Activated T-helper 17 cell treated with anti-CD3 and anti-CD28 coated beads, Interleukin-2, amount 50 U/mL, for 72 hours (primary cell): ENCODE measurements around the gene KHK. TPM values are rescaled to one million over a fixed set of nuclear protein-coding genes. Genes with fewer than 3 reads are reported as not detected.

Source experiments
- ATAC-seq: fragments of 150-1000 bp; cut with Tn5 transposase; replicated peaks from 2 replicates; pipeline ENCODE4 v1.10.0; 2021; ENCODE audit warnings: mild to moderate bottlenecking, moderate library complexity
- H3K27ac Mint-ChIP-seq: one replicate; pipeline ENCODE4 v1.8.0; 2022; ENCODE audit warnings: mixed read lengths
- H3K27me3 Mint-ChIP-seq: one replicate; pipeline ENCODE4 v1.8.0; 2022; ENCODE audit warnings: mixed read lengths
- H3K36me3 Mint-ChIP-seq: one replicate; pipeline ENCODE4 v1.8.0; 2022; ENCODE audit warnings: low read depth, mild to moderate bottlenecking, mixed read lengths
- H3K4me1 Mint-ChIP-seq: one replicate; pipeline ENCODE4 v1.8.0; 2022; ENCODE audit warnings: mixed read lengths
- H3K4me3 Mint-ChIP-seq: one replicate; pipeline ENCODE4 v1.8.0; 2022; ENCODE audit warnings: mild to moderate bottlenecking, mixed read lengths
- H3K9me3 Mint-ChIP-seq: one replicate; pipeline ENCODE4 v1.8.0; 2022; ENCODE audit warnings: mixed read lengths
- total RNA-seq, 2 donors: library from RNA; stranded (reverse); gene quantifications; one replicate each; pipeline ENCODE4 v1.2.3, GENCODE V29; 2022

The KHK gene
- total RNA-seq, 2 donors from 2014 or later, result 5.9 to 10.5 TPM

GRCh38 chr2:27051902-27052645 is 34.5 kb upstream of the KHK start:
- no peak for ATAC-seq
- Mint-ChIP-seq H3K4me3 (peak overlapping the region; percentile 94), H3K27me3 (peaks cover 6% of the 10 kb centered on the region), H3K9me3 (peaks cover 8% of the 10 kb centered on the region), H3K27ac (peak overlapping the region; percentile 100), H3K36me3 (peaks cover 39% of the 10 kb centered on the region), H3K4me1 (peaks cover 18% of the 10 kb centered on the region)

DNA sequence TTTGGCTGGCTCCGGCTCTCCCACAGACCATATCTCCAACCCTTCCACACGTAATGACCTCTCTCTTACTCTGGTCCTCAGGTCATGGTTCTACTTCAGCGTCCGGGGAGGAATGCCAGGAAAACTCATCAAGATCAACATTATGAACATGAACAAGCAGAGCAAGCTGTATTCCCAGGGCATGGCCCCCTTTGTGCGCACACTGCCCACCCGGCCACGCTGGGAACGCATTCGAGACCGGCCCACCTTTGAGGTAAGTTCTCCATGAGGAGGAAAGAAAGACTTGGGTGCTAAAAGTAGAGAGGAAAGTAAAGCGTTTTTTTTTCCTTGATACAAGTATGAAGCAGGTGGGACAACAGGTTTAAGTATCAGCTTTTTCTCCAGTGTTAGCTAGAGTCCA is 33.3 kb upstream of the KHK start:
- no peak overlapping the region for H3K27ac Mint-ChIP-seq
- peaks cover 39% of the 10 kb centered on the region for H3K36me3 Mint-ChIP-seq
- ATAC-seq, result no peak
- peaks cover 6% of the 10 kb centered on the region for H3K27me3 Mint-ChIP-seq
- peaks cover 8% of the 10 kb centered on the region for H3K9me3 Mint-ChIP-seq
- H3K4me1 Mint-ChIP-seq, result peaks cover 18% of the 10 kb centered on the region
- H3K4me3 Mint-ChIP-seq, result peak overlapping the region; percentile 94

DNA sequence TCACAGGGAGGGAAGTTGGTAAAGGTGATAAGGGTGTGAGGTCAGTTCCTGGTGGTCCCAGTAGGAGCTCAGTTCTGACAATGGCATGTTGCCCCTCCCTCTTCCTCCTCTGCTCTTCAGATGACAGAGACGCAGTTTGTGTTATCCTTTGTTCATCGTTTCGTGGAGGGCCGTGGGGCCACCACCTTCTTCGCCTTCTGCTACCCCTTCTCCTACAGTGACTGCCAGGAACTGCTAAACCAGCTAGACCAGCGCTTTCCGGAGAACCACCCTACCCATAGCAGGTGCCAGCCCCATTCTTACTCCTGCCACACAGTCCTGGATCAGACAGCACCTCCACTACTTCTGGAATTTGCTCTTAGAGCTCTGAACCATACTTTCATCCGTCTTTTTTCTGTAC is 32.8 kb upstream of the KHK start:
- H3K27ac Mint-ChIP-seq, result no peak overlapping the region
- peaks cover 8% of the 10 kb centered on the region for H3K9me3 Mint-ChIP-seq
- no peak for ATAC-seq
- peaks cover 18% of the 10 kb centered on the region for H3K4me1 Mint-ChIP-seq
- peaks cover 6% of the 10 kb centered on the region for H3K27me3 Mint-ChIP-seq
- no peak overlapping the region for H3K4me3 Mint-ChIP-seq
- H3K36me3 Mint-ChIP-seq, result peaks cover 43% of the 10 kb centered on the region

- Mint-ChIP-seq H3K4me1 (peaks cover 18% of the 10 kb centered on the region), H3K27me3 (peaks cover 6% of the 10 kb centered on the region), H3K27ac (no peak overlapping the region), H3K9me3 (peaks cover 8% of the 10 kb centered on the region), H3K4me3 (no peak overlapping the region), H3K36me3 (peaks cover 53% of the 10 kb centered on the region)
- ATAC-seq, result no peak
Observed at GRCh38 chr2:27054721-27055120, 31.9 kb upstream of the KHK start.

GRCh38 chr2:27057184-27057583 is 29.4 kb upstream of the KHK start:
- no peak for ATAC-seq
- Mint-ChIP-seq H3K4me3 (no peak overlapping the region), H3K27ac (no peak overlapping the region), H3K36me3 (peaks cover 57% of the 10 kb centered on the region), H3K27me3 (no peaks in the 10 kb centered on the region), H3K9me3 (no peaks in the 10 kb centered on the region), H3K4me1 (peaks cover 2% of the 10 kb centered on the region)

DNA sequence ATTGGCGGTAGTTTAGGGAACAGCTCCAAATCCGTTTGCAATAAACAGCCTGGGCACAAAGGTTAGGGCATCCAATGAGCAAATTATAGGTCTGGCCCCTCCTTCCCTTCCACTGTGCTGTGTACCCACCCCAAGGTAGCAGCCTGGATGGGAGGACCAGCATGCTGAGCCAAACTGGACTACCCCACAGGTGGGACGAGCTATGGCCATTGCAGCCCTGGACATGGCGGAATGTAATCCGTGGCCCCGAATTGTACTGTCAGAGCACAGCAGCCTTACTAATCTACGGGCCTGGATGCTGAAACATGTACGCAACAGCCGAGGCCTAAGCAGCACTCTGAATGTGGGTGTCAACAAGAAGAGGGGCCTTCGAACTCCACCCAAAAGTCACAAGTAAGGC is 28.4 kb upstream of the KHK start:
- no peak for ATAC-seq
- H3K9me3 Mint-ChIP-seq, result no peaks in the 10 kb centered on the region

GRCh38 chr2:27059141-27059820 is 27.3 kb upstream of the KHK start:
- H3K27me3 Mint-ChIP-seq, result no peaks in the 10 kb centered on the region
- peaks cover 77% of the 10 kb centered on the region for H3K36me3 Mint-ChIP-seq
- no peak overlapping the region for H3K4me3 Mint-ChIP-seq
- ATAC-seq, result no peak
- no peak overlapping the region for H3K27ac Mint-ChIP-seq
- no peaks in the 10 kb centered on the region for H3K9me3 Mint-ChIP-seq
- H3K4me1 Mint-ChIP-seq, result peaks cover 7% of the 10 kb centered on the region

More for the DNA sequence above, 28.4 kb upstream of the KHK start:
- no peaks in the 10 kb centered on the region for H3K27me3 Mint-ChIP-seq
- H3K4me3 Mint-ChIP-seq, result no peak overlapping the region
- peaks cover 68% of the 10 kb centered on the region for H3K36me3 Mint-ChIP-seq
- H3K27ac Mint-ChIP-seq, result no peak overlapping the region
- peaks cover 7% of the 10 kb centered on the region for H3K4me1 Mint-ChIP-seq

GRCh38 chr2:27060323-27060722 is 26.2 kb upstream of the KHK start:
- H3K4me3 Mint-ChIP-seq, result no peak overlapping the region
- no peaks in the 10 kb centered on the region for H3K9me3 Mint-ChIP-seq
- H3K4me1 Mint-ChIP-seq, result peaks cover 10% of the 10 kb centered on the region
- no peaks in the 10 kb centered on the region for H3K27me3 Mint-ChIP-seq
- H3K36me3 Mint-ChIP-seq, result peaks cover 80% of the 10 kb centered on the region
- H3K27ac Mint-ChIP-seq, result no peak overlapping the region
- ATAC-seq, result no peak

DNA sequence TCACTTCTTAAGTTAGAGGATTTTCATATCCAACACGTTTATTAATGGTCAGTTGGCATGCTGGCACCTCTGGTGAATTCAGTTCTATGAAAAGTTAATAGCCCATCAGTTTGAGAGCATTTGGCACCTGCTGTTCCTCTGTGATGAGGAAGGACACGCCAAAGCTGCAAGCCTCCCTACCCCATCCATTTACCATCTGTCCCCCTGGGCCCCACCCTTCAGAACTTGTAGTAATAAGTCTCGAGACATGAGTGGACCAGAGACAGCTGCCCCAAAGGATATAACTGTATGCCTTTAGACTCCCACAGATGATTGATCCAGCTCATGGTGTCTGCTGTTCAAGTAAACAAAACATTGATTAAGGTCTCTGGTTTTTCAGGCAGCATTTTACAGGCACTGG is 21.4 kb upstream of the KHK start:
- Mint-ChIP-seq H3K4me3 (no peak overlapping the region), H3K4me1 (peaks cover 30% of the 10 kb centered on the region), H3K36me3 (peaks cover 97% of the 10 kb centered on the region), H3K27ac (peak overlapping the region; percentile 27), H3K27me3 (no peaks in the 10 kb centered on the region), H3K9me3 (no peaks in the 10 kb centered on the region)
- ATAC-seq, result no peak

- H3K27ac Mint-ChIP-seq, result no peak overlapping the region
- peaks cover 33% of the 10 kb centered on the region for H3K4me1 Mint-ChIP-seq
- H3K27me3 Mint-ChIP-seq, result no peaks in the 10 kb centered on the region
- H3K9me3 Mint-ChIP-seq, result no peaks in the 10 kb centered on the region
- ATAC-seq, result no peak
- H3K4me3 Mint-ChIP-seq, result no peak overlapping the region
- H3K36me3 Mint-ChIP-seq, result peaks cover 88% of the 10 kb centered on the region
Observed at GRCh38 chr2:27067385-27067784, 19.2 kb upstream of the KHK start.

DNA sequence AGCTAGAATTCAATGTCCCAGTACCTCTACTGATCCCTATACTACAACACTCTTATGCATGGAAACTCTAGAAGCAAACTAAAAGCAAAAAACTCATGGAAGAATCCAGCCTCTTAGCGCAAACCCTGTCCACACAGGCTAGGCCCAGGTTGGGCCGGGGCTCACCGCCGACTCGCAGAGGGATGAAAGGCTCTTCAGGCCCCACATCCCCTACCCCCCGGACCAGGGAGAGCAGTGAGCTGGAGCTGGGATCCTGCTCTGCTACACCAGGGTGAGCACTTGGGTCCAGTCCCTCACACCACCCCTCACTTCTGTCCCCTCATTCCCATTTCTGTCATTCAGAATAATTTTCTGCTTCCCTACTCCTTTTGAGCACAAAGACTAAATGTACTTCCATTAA is 17.1 kb upstream of the KHK start:
- H3K9me3 Mint-ChIP-seq, result no peaks in the 10 kb centered on the region
- no peaks in the 10 kb centered on the region for H3K27me3 Mint-ChIP-seq
- no peak for ATAC-seq
- H3K27ac Mint-ChIP-seq, result peak overlapping the region; percentile 81
- H3K36me3 Mint-ChIP-seq, result peaks cover 69% of the 10 kb centered on the region
- peaks cover 33% of the 10 kb centered on the region for H3K4me1 Mint-ChIP-seq
- H3K4me3 Mint-ChIP-seq, result peak overlapping the region; percentile 97

DNA sequence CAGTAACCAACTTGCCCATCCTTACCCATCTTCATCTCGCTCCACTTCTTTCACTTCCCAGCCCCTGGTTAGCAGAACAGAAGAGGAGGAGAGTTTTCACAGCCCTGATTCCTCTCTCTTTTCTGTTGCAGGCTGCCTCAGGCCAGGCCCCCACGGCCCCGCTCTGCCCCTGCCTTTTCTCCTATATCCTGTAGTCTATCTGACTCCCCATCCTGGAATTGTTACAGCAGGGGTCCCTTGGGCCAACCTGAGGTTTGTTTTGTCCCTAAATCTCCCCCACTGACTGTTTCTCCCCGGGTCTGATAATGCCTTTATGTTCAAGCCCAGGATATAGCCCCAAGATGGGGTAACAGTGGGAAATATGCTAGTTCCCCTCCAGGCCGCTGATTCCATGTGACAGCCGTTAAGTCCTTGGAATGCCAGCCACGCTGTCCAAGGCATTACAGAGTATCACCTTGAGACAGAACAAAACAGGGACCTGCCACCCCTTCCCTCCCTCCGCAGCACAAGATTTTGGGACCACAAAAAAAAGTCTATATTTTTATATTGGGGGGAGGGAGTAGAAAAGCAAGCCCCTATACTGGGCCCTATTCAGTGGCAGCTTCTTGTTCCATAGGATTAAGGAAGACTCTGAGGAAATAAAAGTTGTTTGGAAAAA is 16.5 kb upstream of the KHK start:
- Mint-ChIP-seq H3K4me3 (peak overlapping the region; percentile 97), H3K27ac (peak overlapping the region; percentile 96), H3K27me3 (no peaks in the 10 kb centered on the region), H3K4me1 (peaks cover 39% of the 10 kb centered on the region), H3K9me3 (no peaks in the 10 kb centered on the region), H3K36me3 (peaks cover 62% of the 10 kb centered on the region)
- no peak for ATAC-seq

GRCh38 chr2:27070653-27071276 is 15.8 kb upstream of the KHK start:
- H3K4me1 Mint-ChIP-seq, result peaks cover 34% of the 10 kb centered on the region

DNA sequence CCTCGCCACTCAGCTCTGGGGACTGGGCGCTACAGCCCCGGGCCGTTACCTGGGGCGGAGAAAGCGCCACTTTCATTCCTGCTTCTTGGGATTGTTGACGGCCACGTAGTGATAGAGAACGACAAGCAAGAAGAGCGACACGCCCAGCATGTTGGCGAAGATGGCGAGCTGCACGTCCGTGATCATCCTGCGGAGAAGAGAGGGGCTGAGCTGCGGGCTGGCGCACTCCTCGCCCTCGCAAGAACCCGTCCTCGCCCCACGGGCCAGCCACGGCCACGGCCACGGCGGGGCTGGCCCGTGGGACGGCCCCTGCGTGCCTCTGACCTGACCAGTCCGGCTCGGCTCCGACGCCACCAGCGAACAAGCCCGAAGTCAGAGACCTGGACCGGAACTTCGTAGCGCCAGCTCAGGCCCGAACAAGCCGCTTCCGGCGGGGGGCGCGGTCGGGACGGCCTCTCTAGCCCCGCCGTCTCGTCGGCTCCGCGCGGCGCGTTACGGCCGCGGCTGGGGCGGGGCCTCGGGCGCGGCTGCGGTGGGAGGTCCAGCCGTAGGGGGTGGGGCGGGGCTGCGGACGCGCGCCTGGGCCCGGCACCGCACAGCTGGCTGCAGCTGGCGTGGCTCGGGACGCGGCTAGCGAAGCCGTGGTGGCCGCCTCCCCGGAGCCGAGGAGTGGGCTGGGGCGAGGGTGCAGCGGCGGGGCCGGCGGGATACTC is 15.1 kb upstream of the KHK start, which contains the start of gene OST4:
TSS of gene OST4 (minus strand) at position 378 of the 713 bp plus-strand sequence.
- peak within 1 kb of the TSS; percentile 97 for H3K4me3 Mint-ChIP-seq

More at GRCh38 chr2:27070653-27071276, 15.8 kb upstream of the KHK start:
- no peaks in the 10 kb centered on the region for H3K9me3 Mint-ChIP-seq
- H3K27me3 Mint-ChIP-seq, result no peaks in the 10 kb centered on the region
- ATAC-seq, result no peak
- peaks cover 56% of the 10 kb centered on the region for H3K36me3 Mint-ChIP-seq
- H3K27ac Mint-ChIP-seq, result peak overlapping the region; percentile 96
- peak overlapping the region; percentile 97 for H3K4me3 Mint-ChIP-seq

More for the DNA sequence above, 15.1 kb upstream of the KHK start, which contains the start of gene OST4:
- Mint-ChIP-seq H3K36me3 (peaks cover 49% of the 10 kb centered on the region), H3K27ac (peak within 1 kb of the TSS; percentile 96), H3K9me3 (no peaks in the 10 kb centered on the region), H3K4me1 (peaks cover 34% of the 10 kb centered on the region), H3K27me3 (no peaks in the 10 kb centered on the region)
- peak; percentile 96 for ATAC-seq
